SK-N-SH treated with all-trans-retinoic acid at 6 μM for 48 hours (cell line): ENCODE measurements around the gene ANKS1A.

Experiments used
- ATAC-seq: fragments of 200-7000 bp; cut with Tn5 transposase; 3 replicates; pipeline ENCODE4 v1.9.1; 2020; ENCODE audit warnings: mild to moderate bottlenecking, moderate library complexity
- ARNTL ChIP-seq: fragments of 450-650 bp; formaldehyde crosslinking; IDR thresholded peaks from 2 replicates; pipeline ENCODE4 v1.5.0; 2020; ENCODE audit warnings: low read depth, mild to moderate bottlenecking, moderate library complexity, borderline replicate concordance
- BACH2 ChIP-seq: fragments of 250-450 bp; sonication (Bioruptor Pico); IDR thresholded peaks from 2 replicates; pipeline ENCODE4 v1.9.0; 2021; ENCODE audit warnings: mild to moderate bottlenecking, borderline replicate concordance
- CSDC2 ChIP-seq: fragments of 250-450 bp; sonication (Bioruptor Pico); IDR thresholded peaks from 2 replicates; pipeline ENCODE4 v1.5.0; 2020; ENCODE audit warnings: mild to moderate bottlenecking, moderate library complexity
- ESRRG ChIP-seq: fragments of 250-450 bp; sonication (Bioruptor Pico); IDR thresholded peaks from 2 replicates; pipeline ENCODE4 v1.6.1; 2021; ENCODE audit warnings: mild to moderate bottlenecking
- GLIS3 ChIP-seq: fragments of 250-450 bp; sonication (Bioruptor Pico); IDR thresholded peaks from 2 replicates; pipeline ENCODE4 v1.5.0; 2020; ENCODE audit warnings: mild to moderate bottlenecking, moderate library complexity
- ISL1 ChIP-seq: fragments of 250-450 bp; sonication (Bioruptor Pico); IDR thresholded peaks from 2 replicates; pipeline ENCODE4 v2.1.2; 2022; ENCODE audit warnings: mild to moderate bottlenecking, moderate library complexity
- OSR1 ChIP-seq: fragments of 250-450 bp; sonication (Bioruptor Pico); IDR thresholded peaks from 2 replicates; pipeline ENCODE4 v1.8.0; 2022; ENCODE audit warnings: moderate library complexity, mild to moderate bottlenecking, inconsistent platforms
- PPARA ChIP-seq: fragments of 250-450 bp; sonication (Bioruptor Pico); IDR thresholded peaks from 2 replicates; pipeline ENCODE4 v1.5.0; 2020; ENCODE audit warnings: mild to moderate bottlenecking, borderline replicate concordance
- RARB ChIP-seq: fragments of 250-450 bp; sonication (Bioruptor Pico); IDR thresholded peaks from 2 replicates; pipeline ENCODE4 v1.8.0; 2021; ENCODE audit warnings: mild to moderate bottlenecking, moderate library complexity
- SNAI2 ChIP-seq: fragments of 250-450 bp; sonication (Bioruptor Pico); IDR thresholded peaks from 2 replicates; pipeline ENCODE4 v1.5.0; 2020; ENCODE audit warnings: mild to moderate bottlenecking, moderate library complexity
- TCF4 ChIP-seq: fragments of 250-450 bp; sonication (Bioruptor Pico); IDR thresholded peaks from 2 replicates; pipeline ENCODE4 v1.8.0; 2021; ENCODE audit warnings: mild to moderate bottlenecking, moderate library complexity, borderline replicate concordance
- ZC3H10 ChIP-seq: fragments of 250-450 bp; sonication (Bioruptor Pico); IDR thresholded peaks from 2 replicates; pipeline ENCODE4 v1.5.1; 2021; ENCODE audit warnings: mild to moderate bottlenecking, moderate library complexity
- ZFP3 ChIP-seq: fragments of 250-450 bp; sonication (Bioruptor Pico); IDR thresholded peaks from 2 replicates; pipeline ENCODE4 v1.5.0; 2020; ENCODE audit warnings: mild to moderate bottlenecking, moderate library complexity
- ZFP30 ChIP-seq: fragments of 450-650 bp; formaldehyde crosslinking; IDR thresholded peaks from 2 replicates; pipeline ENCODE4 v1.5.0; 2022; ENCODE audit warnings: mild to moderate bottlenecking, moderate library complexity
- ZNF565 ChIP-seq: fragments of 450-650 bp; formaldehyde crosslinking; conservative IDR thresholded peaks from 2 replicates; pipeline ENCODE4 v1.5.0; 2020; ENCODE audit warnings: low read depth, mild to moderate bottlenecking, moderate library complexity
- ZNF70 ChIP-seq: fragments of 450-650 bp; formaldehyde crosslinking; IDR thresholded peaks from 2 replicates; pipeline ENCODE4 v1.5.0; 2020; ENCODE audit warnings: mild to moderate bottlenecking, moderate library complexity
- ZNF8 ChIP-seq: fragments of 450-650 bp; formaldehyde crosslinking; IDR thresholded peaks from 2 replicates; pipeline ENCODE4 v1.5.0; 2020; ENCODE audit warnings: mild to moderate bottlenecking, moderate library complexity
- TF ChIP-seq, protein P1 (sequence below): fragments of 250-450 bp; sonication (Bioruptor Pico); IDR thresholded peaks from 2 replicates; pipeline ENCODE4 v1.5.0; 2020; ENCODE audit warnings: mild to moderate bottlenecking, moderate library complexity
- TF ChIP-seq, protein P2 (sequence below): fragments of 250-450 bp; sonication (Bioruptor Pico); IDR thresholded peaks from 2 replicates; pipeline ENCODE4 v1.5.1; 2020; ENCODE audit warnings: low read depth, mild to moderate bottlenecking, moderate library complexity
- TF ChIP-seq, protein P3 (sequence below): fragments of 250-450 bp; sonication (Bioruptor Pico); IDR thresholded peaks from 2 replicates; pipeline ENCODE4 v1.8.0; 2020; ENCODE audit warnings: mild to moderate bottlenecking, moderate library complexity, borderline replicate concordance
- TF ChIP-seq, protein P4 (sequence below): fragments of 250-450 bp; sonication (Bioruptor Pico); IDR thresholded peaks from 2 replicates; pipeline ENCODE4 v1.8.0; 2021; ENCODE audit warnings: low read depth, mild to moderate bottlenecking, moderate library complexity, borderline replicate concordance

Gene ANKS1A

DNA sequence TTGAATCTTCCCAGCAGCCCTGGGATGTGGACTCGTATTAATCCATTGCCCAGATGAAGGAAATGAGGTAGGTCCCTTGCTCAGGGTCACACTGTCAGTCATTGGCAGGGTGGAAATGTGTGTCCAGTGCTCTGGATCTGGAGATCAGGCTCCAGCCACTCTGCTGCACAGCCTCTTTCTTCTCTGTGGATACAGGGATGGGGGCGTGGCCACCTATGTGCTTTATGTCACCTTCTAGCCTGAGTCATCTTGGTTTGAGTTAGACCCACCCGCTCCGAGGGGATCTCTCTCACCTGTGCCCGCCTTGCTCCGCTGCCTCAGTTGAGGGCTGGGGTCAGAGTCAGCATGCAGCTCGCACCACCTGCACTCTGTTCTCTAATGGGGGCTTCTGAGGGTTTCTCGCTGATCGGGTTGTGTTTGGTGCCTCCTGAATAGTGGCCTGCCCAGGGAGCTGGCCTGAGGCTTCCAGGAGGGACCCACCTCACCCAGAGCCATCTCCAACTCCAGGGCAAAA, 172.1 kb downstream of the ANKS1A start (continued):
- TF ChIP-seq, protein P1, sequence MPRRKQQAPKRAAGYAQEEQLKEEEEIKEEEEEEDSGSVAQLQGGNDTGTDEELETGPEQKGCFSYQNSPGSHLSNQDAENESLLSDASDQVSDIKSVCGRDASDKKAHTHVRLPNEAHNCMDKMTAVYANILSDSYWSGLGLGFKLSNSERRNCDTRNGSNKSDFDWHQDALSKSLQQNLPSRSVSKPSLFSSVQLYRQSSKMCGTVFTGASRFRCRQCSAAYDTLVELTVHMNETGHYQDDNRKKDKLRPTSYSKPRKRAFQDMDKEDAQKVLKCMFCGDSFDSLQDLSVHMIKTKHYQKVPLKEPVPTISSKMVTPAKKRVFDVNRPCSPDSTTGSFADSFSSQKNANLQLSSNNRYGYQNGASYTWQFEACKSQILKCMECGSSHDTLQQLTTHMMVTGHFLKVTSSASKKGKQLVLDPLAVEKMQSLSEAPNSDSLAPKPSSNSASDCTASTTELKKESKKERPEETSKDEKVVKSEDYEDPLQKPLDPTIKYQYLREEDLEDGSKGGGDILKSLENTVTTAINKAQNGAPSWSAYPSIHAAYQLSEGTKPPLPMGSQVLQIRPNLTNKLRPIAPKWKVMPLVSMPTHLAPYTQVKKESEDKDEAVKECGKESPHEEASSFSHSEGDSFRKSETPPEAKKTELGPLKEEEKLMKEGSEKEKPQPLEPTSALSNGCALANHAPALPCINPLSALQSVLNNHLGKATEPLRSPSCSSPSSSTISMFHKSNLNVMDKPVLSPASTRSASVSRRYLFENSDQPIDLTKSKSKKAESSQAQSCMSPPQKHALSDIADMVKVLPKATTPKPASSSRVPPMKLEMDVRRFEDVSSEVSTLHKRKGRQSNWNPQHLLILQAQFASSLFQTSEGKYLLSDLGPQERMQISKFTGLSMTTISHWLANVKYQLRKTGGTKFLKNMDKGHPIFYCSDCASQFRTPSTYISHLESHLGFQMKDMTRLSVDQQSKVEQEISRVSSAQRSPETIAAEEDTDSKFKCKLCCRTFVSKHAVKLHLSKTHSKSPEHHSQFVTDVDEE (CRISPR knock-in tag): no peak
- TF ChIP-seq ZFP3 (CRISPR knock-in tag) (no peak), ZNF565 (no peak), ESRRG (CRISPR knock-in tag) (no peak), ZFP30 (CRISPR knock-in tag) (no peak), BACH2 (CRISPR knock-in tag) (no peak)
- TF ChIP-seq, protein P2, sequence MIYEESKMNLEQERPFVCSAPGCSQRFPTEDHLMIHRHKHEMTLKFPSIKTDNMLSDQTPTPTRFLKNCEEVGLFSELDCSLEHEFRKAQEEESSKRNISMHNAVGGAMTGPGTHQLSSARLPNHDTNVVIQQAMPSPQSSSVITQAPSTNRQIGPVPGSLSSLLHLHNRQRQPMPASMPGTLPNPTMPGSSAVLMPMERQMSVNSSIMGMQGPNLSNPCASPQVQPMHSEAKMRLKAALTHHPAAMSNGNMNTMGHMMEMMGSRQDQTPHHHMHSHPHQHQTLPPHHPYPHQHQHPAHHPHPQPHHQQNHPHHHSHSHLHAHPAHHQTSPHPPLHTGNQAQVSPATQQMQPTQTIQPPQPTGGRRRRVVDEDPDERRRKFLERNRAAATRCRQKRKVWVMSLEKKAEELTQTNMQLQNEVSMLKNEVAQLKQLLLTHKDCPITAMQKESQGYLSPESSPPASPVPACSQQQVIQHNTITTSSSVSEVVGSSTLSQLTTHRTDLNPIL (CRISPR knock-in tag): no peak
- TF ChIP-seq, all 23 proteins: peak for 0

DNA sequence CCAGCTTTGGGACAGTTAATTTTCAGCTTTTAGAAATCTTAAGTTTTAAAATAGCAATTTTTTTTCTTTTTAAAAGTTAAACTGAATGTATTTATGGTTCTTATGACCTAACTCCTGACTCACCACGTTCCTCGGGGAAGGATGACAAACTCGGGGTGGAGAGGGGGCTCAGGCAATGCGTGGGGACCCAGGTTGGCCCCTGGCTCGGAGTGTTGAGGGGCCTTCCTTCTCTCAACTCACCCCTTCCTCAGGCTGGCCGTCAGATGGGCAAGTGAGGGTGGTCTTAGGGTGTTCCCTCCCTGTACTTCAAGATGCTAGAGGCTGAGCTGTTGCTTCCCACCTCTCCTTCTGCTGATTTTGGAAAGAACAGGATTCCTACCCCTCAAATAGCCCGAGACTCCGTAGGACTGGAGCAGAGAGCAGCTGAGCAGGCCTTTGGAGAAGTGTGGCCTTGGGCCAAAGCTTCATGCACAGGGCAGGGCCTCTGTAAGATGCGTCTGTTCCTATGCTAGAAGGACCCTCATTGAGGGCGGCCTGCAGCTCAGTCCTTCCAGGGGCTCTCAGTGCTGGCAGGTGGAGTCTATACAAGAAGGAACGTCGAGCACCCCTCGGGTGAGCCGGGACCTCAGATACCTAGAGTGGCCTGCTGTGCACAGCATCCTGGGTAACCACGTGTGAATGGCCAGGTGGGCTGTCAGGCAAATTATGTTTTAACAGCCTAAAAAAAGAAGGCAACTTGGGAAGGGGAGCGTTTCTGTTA, 172.8 kb downstream of the ANKS1A start:
- TF ChIP-seq ZNF8 (no peak), ZNF70 (CRISPR knock-in tag) (no peak), BACH2 (CRISPR knock-in tag) (no peak), PPARA (CRISPR knock-in tag) (no peak), TCF4 (CRISPR knock-in tag) (no peak), SNAI2 (CRISPR knock-in tag) (no peak), GLIS3 (no peak), ZNF565 (no peak), ARNTL (CRISPR knock-in tag) (no peak), OSR1 (CRISPR knock-in tag) (no peak), CSDC2 (CRISPR knock-in tag) (no peak), ESRRG (CRISPR knock-in tag) (no peak), ZC3H10 (CRISPR knock-in tag) (no peak), ISL1 (CRISPR knock-in tag) (no peak), ZFP3 (CRISPR knock-in tag) (no peak), RARB (CRISPR knock-in tag) (no peak)
- TF ChIP-seq, protein P3, sequence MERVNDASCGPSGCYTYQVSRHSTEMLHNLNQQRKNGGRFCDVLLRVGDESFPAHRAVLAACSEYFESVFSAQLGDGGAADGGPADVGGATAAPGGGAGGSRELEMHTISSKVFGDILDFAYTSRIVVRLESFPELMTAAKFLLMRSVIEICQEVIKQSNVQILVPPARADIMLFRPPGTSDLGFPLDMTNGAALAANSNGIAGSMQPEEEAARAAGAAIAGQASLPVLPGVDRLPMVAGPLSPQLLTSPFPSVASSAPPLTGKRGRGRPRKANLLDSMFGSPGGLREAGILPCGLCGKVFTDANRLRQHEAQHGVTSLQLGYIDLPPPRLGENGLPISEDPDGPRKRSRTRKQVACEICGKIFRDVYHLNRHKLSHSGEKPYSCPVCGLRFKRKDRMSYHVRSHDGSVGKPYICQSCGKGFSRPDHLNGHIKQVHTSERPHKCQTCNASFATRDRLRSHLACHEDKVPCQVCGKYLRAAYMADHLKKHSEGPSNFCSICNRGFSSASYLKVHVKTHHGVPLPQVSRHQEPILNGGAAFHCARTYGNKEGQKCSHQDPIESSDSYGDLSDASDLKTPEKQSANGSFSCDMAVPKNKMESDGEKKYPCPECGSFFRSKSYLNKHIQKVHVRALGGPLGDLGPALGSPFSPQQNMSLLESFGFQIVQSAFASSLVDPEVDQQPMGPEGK: no peak
- TF ChIP-seq, protein P2 (CRISPR knock-in tag): no peak
- TF ChIP-seq, protein P4, sequence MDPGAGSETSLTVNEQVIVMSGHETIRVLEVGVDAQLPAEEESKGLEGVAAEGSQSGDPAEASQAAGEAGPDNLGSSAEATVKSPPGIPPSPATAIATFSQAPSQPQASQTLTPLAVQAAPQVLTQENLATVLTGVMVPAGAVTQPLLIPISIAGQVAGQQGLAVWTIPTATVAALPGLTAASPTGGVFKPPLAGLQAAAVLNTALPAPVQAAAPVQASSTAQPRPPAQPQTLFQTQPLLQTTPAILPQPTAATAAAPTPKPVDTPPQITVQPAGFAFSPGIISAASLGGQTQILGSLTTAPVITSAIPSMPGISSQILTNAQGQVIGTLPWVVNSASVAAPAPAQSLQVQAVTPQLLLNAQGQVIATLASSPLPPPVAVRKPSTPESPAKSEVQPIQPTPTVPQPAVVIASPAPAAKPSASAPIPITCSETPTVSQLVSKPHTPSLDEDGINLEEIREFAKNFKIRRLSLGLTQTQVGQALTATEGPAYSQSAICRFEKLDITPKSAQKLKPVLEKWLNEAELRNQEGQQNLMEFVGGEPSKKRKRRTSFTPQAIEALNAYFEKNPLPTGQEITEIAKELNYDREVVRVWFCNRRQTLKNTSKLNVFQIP: no peak
- TF ChIP-seq, protein P1 (CRISPR knock-in tag): no peak
- TF ChIP-seq, all 23 proteins: peak for 0
- no peak for ATAC-seq
